HG03159 (cell line): Measurements from ENCODE around the gene LMCD1.

Experiments used
- ATAC-seq: cut with Tn5 transposase; IDR thresholded peaks from one replicate; pipeline ENCODE4 v1.9.1; 2021; ENCODE audit warnings: mild to moderate bottlenecking, moderate library complexity; ENCODE audit not compliant: unreplicated experiment

Gene LMCD1

GRCh38 chr3:8503871-8504610, 2.4 kb downstream of the LMCD1 start:
- no peak for ATAC-seq

- no peak for ATAC-seq
Measured at GRCh38 chr3:8504611-8504973, 3.0 kb downstream of the LMCD1 start.

- no peak for ATAC-seq
Measured at GRCh38 chr3:8505621-8506020, 4.0 kb downstream of the LMCD1 start.

- ATAC-seq: no peak
Measured at GRCh38 chr3:8506571-8507061, 5.0 kb downstream of the LMCD1 start.

- ATAC-seq: no peak
Measured at GRCh38 chr3:8507496-8507895, 5.9 kb downstream of the LMCD1 start.

GRCh38 chr3:8509961-8510360, 8.3 kb downstream of the LMCD1 start:
- no peak for ATAC-seq

- ATAC-seq: no peak
Measured at GRCh38 chr3:8512234-8512633, 10.6 kb downstream of the LMCD1 start.

GRCh38 chr3:8516047-8516661, 14.5 kb downstream of the LMCD1 start:
- ATAC-seq: no peak

GRCh38 chr3:8516783-8517182, 15.2 kb downstream of the LMCD1 start:
- no peak for ATAC-seq

- ATAC-seq: no peak
Measured at GRCh38 chr3:8517487-8517886, 15.9 kb downstream of the LMCD1 start.

GRCh38 chr3:8518138-8518537, 16.5 kb downstream of the LMCD1 start:
- ATAC-seq: no peak

GRCh38 chr3:8519156-8519555, 17.5 kb downstream of the LMCD1 start:
- ATAC-seq: no peak

- ATAC-seq: no peak
Measured at GRCh38 chr3:8519774-8520448, 18.3 kb downstream of the LMCD1 start.

GRCh38 chr3:8520816-8521403, 19.3 kb downstream of the LMCD1 start:
- ATAC-seq: no peak

- no peak for ATAC-seq
Measured at GRCh38 chr3:8523041-8523440, 21.4 kb downstream of the LMCD1 start.

- ATAC-seq: no peak
Measured at GRCh38 chr3:8524249-8524648, 22.6 kb downstream of the LMCD1 start.

- ATAC-seq: no peak
Measured at GRCh38 chr3:8524656-8525399, 23.2 kb downstream of the LMCD1 start.

GRCh38 chr3:8525893-8526292, 24.3 kb downstream of the LMCD1 start:
- ATAC-seq: no peak

- ATAC-seq: no peak
Measured at GRCh38 chr3:8529181-8529637, 27.6 kb downstream of the LMCD1 start.

GRCh38 chr3:8529738-8530525, 28.3 kb downstream of the LMCD1 start:
- ATAC-seq: no peak
